Body of pancreas (tissue), 4 donors: Measurements from ENCODE around the gene EIF4E1B. TPM values are rescaled to one million over a fixed set of nuclear protein-coding genes. Genes with fewer than 3 reads are reported as not detected.

Source experiments
- ATAC-seq: fragments of 150-250 bp; one replicate; pipeline ENCODE4 v1.9.1; 2016
- DNase-seq, 4 donors: peaks; one replicate each; pipeline ENCODE4 v3.0.0-alpha.2; 2019
- H3K27ac ChIP-seq, 4 donors: fragments of 200-600 bp; sonication (generic); 1 replicate in 3 of 4; 2 replicates in 1 of 4; pipeline versions ENCODE4 v1.5.1 to v1.6.1; 2016 to 2019; ENCODE audit warnings: mild to moderate bottlenecking in 1 of 4, mixed read lengths in 1 of 4, moderate library complexity in 1 of 4
- H3K27me3 ChIP-seq, 2 donors: fragments of 200-600 bp; sonication (generic); one replicate each; pipeline ENCODE4 v1.6.0; 2016; ENCODE audit warnings: mild to moderate bottlenecking in 1 of 2
- H3K36me3 ChIP-seq, 2 donors: fragments of 200-600 bp; sonication (generic); replicated peaks in 1 of 2; 2 replicates each; pipeline ENCODE4 v1.5.1; 2016; ENCODE audit warnings: low read depth in 2 of 2; ENCODE audit not compliant: insufficient read depth in 1 of 2
- H3K4me1 ChIP-seq: fragments of 200-600 bp; sonication (generic); one replicate; pipeline ENCODE4 v1.6.0; 2016
- H3K4me3 ChIP-seq, 2 donors: fragments of 200-600 bp; sonication (generic); 1 replicate in 1 of 2; 2 replicates in 1 of 2; pipeline ENCODE4 v1.5.1; 2016 to 2019
- H3K9me3 ChIP-seq, 3 donors: fragments of 200-600 bp; sonication (generic); 1 replicate in 2 of 3; 2 replicates in 1 of 3; pipeline ENCODE4 v1.5.1; 2016
- POLR2A ChIP-seq, 3 donors: fragments of 450-650 bp; IDR thresholded peaks; one replicate each; pipeline ENCODE4 v1.6.1; 2016; ENCODE audit warnings: antibody characterized with exemption in 3 of 3, mild to moderate bottlenecking in 2 of 3
- WGBS, 2 donors: methylation state at CpG; one replicate each; pipeline ENCODE4 v1.1.5; 2017; 5-methylcytosine and 5-hydroxymethylcytosine counted together
- intact Hi-C: fragments of 100-400 bp; cut with DNase I; formaldehyde crosslinking; loops from one replicate; pipeline ENCODE4 v1.15.1; 2023
- total RNA-seq, 2 donors: library from RNA; depleted of rRNA; stranded (reverse); fragments of >200 nt; gene quantifications; one replicate each; pipeline ENCODE4 v1.1.0, GENCODE V29; 2016
- TF ChIP-seq, protein P1 (sequence below), 7 experiments: fragments of 450-650 bp in 4 of 7; fragments of 200-600 bp in 3 of 7; sonication (generic) in 3 of 7; IDR thresholded peaks; one replicate each; pipeline ENCODE4 v1.5.1; 2016 to 2019; ENCODE audit warnings: antibody characterized with exemption in 7 of 7

EIF4E1B gene
- total RNA-seq, 2 donors from 2014 or later, result 0.26 to 11.5 TPM

DNA sequence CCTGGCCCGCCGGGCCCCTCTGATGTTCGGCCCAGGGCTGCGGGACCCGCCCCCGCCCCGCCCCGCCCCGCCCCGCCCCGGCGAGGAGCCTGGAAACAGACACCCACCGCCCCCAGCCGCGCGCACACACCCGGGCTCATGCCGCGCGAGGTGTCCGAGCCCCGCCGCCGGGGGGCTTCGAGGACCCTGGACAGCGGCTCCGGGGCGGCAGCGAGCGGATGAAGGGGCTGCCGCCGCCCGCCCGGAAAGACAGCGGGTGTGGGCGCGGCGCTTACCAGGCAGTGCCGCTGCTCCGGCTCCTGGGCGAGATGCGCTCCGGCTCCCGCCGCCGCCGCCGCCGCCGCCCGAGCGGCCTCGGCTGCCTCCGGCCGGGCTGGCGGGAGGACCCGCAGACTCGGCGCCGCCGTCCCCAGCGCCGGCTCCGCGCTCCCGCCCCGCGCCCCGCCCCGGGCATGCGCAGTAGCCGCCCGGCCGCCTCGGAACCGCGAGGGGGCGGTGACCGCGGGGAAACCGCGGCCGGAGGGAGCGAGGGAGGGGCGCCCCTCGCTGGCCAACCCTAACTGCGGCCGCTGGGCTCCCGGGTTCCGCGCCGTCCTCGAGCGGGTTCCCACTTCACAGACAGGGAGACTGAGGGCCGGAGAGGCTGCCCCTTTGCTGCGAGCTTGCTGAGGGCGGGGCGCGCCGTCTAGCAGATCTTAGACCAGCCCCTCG is 20.6 kb upstream of the EIF4E1B start, which contains the start of gene GPRIN1:
Gene GPRIN1 (minus strand): TSS at position 433 of the 711 bp plus-strand sequence. CDS start 10,322 bp downstream, outside the sequence.
- peak; percentile 28 to 62 (median 45) for DNase-seq
- intact Hi-C loops, result no loop called here
- 0% methylated on average over 66 of the region's 101 CpGs; no CpG with 5 or more reads in 1 of the 2 donors for WGBS, 2 donors
- TF ChIP-seq POLR2A (IDR thresholded peaks at IDR 0.05), result no peak
- TF ChIP-seq, protein P1, sequence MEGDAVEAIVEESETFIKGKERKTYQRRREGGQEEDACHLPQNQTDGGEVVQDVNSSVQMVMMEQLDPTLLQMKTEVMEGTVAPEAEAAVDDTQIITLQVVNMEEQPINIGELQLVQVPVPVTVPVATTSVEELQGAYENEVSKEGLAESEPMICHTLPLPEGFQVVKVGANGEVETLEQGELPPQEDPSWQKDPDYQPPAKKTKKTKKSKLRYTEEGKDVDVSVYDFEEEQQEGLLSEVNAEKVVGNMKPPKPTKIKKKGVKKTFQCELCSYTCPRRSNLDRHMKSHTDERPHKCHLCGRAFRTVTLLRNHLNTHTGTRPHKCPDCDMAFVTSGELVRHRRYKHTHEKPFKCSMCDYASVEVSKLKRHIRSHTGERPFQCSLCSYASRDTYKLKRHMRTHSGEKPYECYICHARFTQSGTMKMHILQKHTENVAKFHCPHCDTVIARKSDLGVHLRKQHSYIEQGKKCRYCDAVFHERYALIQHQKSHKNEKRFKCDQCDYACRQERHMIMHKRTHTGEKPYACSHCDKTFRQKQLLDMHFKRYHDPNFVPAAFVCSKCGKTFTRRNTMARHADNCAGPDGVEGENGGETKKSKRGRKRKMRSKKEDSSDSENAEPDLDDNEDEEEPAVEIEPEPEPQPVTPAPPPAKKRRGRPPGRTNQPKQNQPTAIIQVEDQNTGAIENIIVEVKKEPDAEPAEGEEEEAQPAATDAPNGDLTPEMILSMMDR (IDR thresholded peaks at IDR 0.05), result peak in 5 of 7 experiments; percentile 9 to 39 (median 15)
- H3K4me3 ChIP-seq, result peak within 1 kb of the TSS in 1 of 2 donors; percentile 48
- H3K4me1 ChIP-seq, result no peaks in the 10 kb centered on the region
- H3K27me3 ChIP-seq, result no peaks in the 10 kb centered on the region
- H3K27ac ChIP-seq, result no peak within 1 kb of the TSS
- H3K36me3 ChIP-seq, result no peaks in the 10 kb centered on the region
- peak; percentile 85 for ATAC-seq
- no peaks in the 10 kb centered on the region for H3K9me3 ChIP-seq

DNA sequence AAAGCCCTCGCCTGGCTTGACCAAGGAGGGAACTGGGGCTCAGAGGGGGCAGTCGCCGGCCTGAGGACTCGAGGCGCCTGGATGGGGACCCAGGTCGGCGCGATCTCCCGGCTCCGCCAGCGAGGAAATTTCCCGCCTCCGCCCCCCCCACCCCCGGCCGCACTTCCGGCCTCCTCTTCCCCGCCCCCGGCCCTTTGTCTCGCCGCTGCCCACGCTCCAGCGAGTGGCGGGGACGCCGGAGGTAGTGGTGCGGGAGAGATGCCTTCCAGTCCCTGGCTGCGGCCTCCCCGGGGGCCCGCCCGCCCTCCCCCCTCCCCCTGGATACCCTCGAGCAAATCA is 20.1 kb upstream of the EIF4E1B start:
- Histone ChIP-seq H3K9me3 (no peaks in the 10 kb centered on the region), H3K27me3 (no peaks in the 10 kb centered on the region), H3K36me3 (no peaks in the 10 kb centered on the region), H3K27ac (no peak overlapping the region), H3K4me3 (peak overlapping the region in 1 of 2 donors; percentile 48), H3K4me1 (no peaks in the 10 kb centered on the region)
- WGBS, 2 donors, result 0 to 1% methylated on average over 4 to 31 of the region's 31 CpGs
- TF ChIP-seq, protein P1 (IDR thresholded peaks at IDR 0.05), result no peak
- no peak for TF ChIP-seq POLR2A (IDR thresholded peaks at IDR 0.05)
- ATAC-seq, result no peak
- DNase-seq, result no peak
- intact Hi-C loops, result no loop called here

DNA sequence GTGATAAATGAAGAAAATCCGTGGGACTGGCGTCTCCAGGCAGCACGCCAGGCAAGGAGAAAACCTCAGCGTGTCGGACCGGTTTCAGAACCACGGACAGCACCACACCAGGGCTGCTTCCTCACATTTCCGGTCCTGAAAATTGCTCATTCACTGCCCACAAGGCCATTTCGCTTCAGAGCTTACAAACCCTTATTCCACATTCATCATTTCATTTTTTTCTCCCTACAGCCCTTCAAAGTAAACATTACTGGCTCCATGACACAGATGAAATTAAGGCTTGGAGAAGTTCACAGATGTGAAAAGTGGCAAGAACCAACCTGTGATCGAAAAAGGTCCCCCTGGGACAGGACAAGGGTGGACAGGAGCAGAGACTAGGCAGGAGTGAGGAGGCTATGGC is 19.0 kb upstream of the EIF4E1B start:
- H3K4me1 ChIP-seq, result no peaks in the 10 kb centered on the region
- ATAC-seq (no peak), DNase-seq (peak; percentile 76 to 82 (median 78))
- TF ChIP-seq, protein P1 (IDR thresholded peaks at IDR 0.05), result no peak
- TF ChIP-seq POLR2A (IDR thresholded peaks at IDR 0.05), result no peak
- no peaks in the 10 kb centered on the region for H3K36me3 ChIP-seq
- H3K27me3 ChIP-seq, result no peaks in the 10 kb centered on the region
- WGBS, 2 donors, result 10 to 12% methylated on average over 10 of the region's 10 CpGs
- H3K9me3 ChIP-seq, result no peaks in the 10 kb centered on the region
- H3K4me3 ChIP-seq, result no peak overlapping the region
- intact Hi-C loops, result no loop called here
- H3K27ac ChIP-seq, result no peak overlapping the region

DNA sequence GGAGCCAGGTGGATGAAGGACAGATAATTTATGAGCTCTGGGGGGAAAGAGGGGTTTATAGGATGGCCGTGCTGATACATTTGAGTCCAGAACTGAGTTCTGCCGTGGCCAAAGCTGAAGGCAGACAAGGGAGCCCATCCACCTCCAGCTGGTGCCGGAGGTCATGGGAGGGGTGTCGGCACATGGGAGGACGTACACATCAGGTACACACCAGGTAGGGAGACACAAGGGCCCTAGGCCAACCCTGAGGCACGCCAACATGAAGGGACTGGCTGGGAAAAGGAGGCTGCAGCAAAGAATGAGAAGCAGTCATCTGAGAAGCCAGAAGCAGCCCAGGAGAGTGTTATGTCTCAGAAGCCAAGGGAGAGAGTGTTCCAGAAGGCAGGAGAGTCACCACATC is 18.5 kb upstream of the EIF4E1B start:
- H3K27ac ChIP-seq, result no peak overlapping the region
- no peak for TF ChIP-seq POLR2A (IDR thresholded peaks at IDR 0.05)
- TF ChIP-seq, protein P1 (IDR thresholded peaks at IDR 0.05), result no peak
- H3K36me3 ChIP-seq, result no peaks in the 10 kb centered on the region
- DNase-seq (no peak), ATAC-seq (no peak)
- WGBS, 2 donors, result 85 to 86% methylated on average over 6 of the region's 6 CpGs
- no peaks in the 10 kb centered on the region for H3K9me3 ChIP-seq
- H3K27me3 ChIP-seq, result no peaks in the 10 kb centered on the region
- H3K4me1 ChIP-seq, result no peaks in the 10 kb centered on the region
- intact Hi-C loops, result no loop called here
- no peak overlapping the region for H3K4me3 ChIP-seq

DNA sequence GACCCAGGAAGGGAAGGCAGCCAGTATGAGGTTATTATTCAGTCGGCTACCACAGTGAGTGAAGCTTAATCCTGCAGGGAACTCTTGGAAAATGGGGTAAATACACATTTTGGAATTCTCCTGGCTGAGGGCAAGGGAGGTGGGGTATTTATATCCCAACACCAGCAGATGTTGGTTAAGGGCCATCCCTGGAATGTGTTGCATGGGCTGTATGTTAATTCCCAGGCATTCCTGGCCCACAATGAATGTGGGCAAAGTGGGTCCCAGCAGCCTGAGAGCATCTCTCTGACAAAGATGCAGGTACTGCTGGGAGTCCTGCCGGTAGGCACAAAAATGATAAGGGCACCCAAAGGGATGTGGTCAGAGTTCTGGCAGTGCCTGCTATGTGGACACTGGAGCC is 17.6 kb upstream of the EIF4E1B start:
- no peaks in the 10 kb centered on the region for H3K27me3 ChIP-seq
- no peaks in the 10 kb centered on the region for H3K36me3 ChIP-seq
- ATAC-seq (no peak), DNase-seq (no peak)
- H3K27ac ChIP-seq, result no peak overlapping the region
- intact Hi-C loops, result no loop called here
- TF ChIP-seq, protein P1 (IDR thresholded peaks at IDR 0.05), result no peak
- TF ChIP-seq POLR2A (IDR thresholded peaks at IDR 0.05), result no peak
- 54 to 57% methylated on average over 2 of the region's 2 CpGs for WGBS, 2 donors
- H3K9me3 ChIP-seq, result no peaks in the 10 kb centered on the region
- H3K4me1 ChIP-seq, result no peaks in the 10 kb centered on the region
- no peak overlapping the region for H3K4me3 ChIP-seq
